ENCODE data around the gene CCDC54.
"Not testable (repeated sequence)": the region's sequence is repeated elsewhere in the genome, so short reads cannot be mapped to it uniquely, and the experiment has no call there.

- TF ChIP-seq CTCF (IDR thresholded peaks at IDR 0.05; ENCODE audit: poor library complexity, severe bottlenecking); POLR2AphosphoS5 (IDR thresholded peaks at IDR 0.05): not testable (repeated sequence)
These were observed 37.5 kb upstream of the CCDC54 start for GRCh38 chr3:107339690-107340089.
